OCI-LY1 (cell line): ENCODE measurements around the gene OSBPL3.

Experiments used
- H2AFZ ChIP-seq: fragments of 200-600 bp; sonication (generic), shearing (Covaris generic); 2 replicates; pipeline ENCODE4 v1.6.0; 2014; ENCODE audit warnings: antibody characterized with exemption, mild to moderate bottlenecking, low read length
- H3F3A ChIP-seq: fragments of 200-600 bp; sonication (generic), shearing (Covaris generic); 2 replicates; pipeline ENCODE4 v1.6.0; 2014; ENCODE audit warnings: mild to moderate bottlenecking, antibody characterized with exemption, low read length, moderate library complexity; ENCODE audit not compliant: insufficient read depth
- H3K27ac ChIP-seq: fragments of 200-600 bp; sonication (generic); 2 replicates; pipeline ENCODE4 v1.5.1; 2014; ENCODE audit warnings: low read length, mixed run types, mild to moderate bottlenecking, low read depth; ENCODE audit not compliant: poor library complexity, severe bottlenecking
- H3K27me3 ChIP-seq: fragments of 200-600 bp; sonication (generic); 2 replicates; pipeline ENCODE4 v1.6.0; 2014; ENCODE audit warnings: antibody characterized with exemption, mild to moderate bottlenecking, low read length, moderate library complexity; ENCODE audit not compliant: insufficient read depth
- H3K36me3 ChIP-seq: fragments of 200-600 bp; sonication (generic); 2 replicates; pipeline ENCODE4 v1.6.1; 2014; ENCODE audit warnings: mild to moderate bottlenecking, antibody characterized with exemption, low read length, moderate library complexity, mixed read lengths; ENCODE audit not compliant: insufficient read depth
- H3K4me1 ChIP-seq: fragments of 200-600 bp; sonication (generic); 2 replicates; pipeline ENCODE4 v1.5.1; 2014; ENCODE audit warnings: mild to moderate bottlenecking, low read length, moderate library complexity; ENCODE audit not compliant: insufficient read depth, severe bottlenecking
- H3K4me2 ChIP-seq: fragments of 200-600 bp; sonication (generic), shearing (Covaris generic); 2 replicates; pipeline ENCODE4 v1.6.1; 2014; ENCODE audit warnings: low read length
- H3K4me3 ChIP-seq: fragments of 200-600 bp; sonication (generic); 2 replicates; pipeline ENCODE4 v1.5.1; 2014; ENCODE audit warnings: low read length, low read depth, mild to moderate bottlenecking, mixed read lengths; ENCODE audit not compliant: poor library complexity, severe bottlenecking
- H3K79me2 ChIP-seq: fragments of 200-600 bp; shearing (Covaris generic); 2 replicates; pipeline ENCODE4 v1.6.1; 2016; ENCODE audit warnings: mixed run types, low read length, mixed read lengths; ENCODE audit not compliant: insufficient read depth
- H3K9ac ChIP-seq: fragments of 200-600 bp; sonication (generic), shearing (Covaris generic); 2 replicates; pipeline ENCODE4 v1.6.1; 2014; ENCODE audit warnings: mild to moderate bottlenecking, low read length, mixed read lengths
- H3K9me2 ChIP-seq: fragments of 200-600 bp; sonication (generic), shearing (Covaris generic); 2 replicates; pipeline ENCODE4 v1.6.1; 2014; ENCODE audit warnings: low read depth, mild to moderate bottlenecking, low read length, mixed read lengths
- H3K9me3 ChIP-seq: fragments of 200-600 bp; shearing (Covaris generic); 2 replicates; pipeline ENCODE4 v1.6.1; 2014; ENCODE audit warnings: low read length, mixed read lengths
- H4K20me1 ChIP-seq: fragments of 200-600 bp; sonication (generic), shearing (Covaris generic); 2 replicates; pipeline ENCODE4 v1.6.0; 2016; ENCODE audit warnings: mild to moderate bottlenecking, low read length; ENCODE audit not compliant: insufficient read depth
- CTCF ChIP-seq: fragments of 200-600 bp; sonication (generic), shearing (Covaris generic); IDR thresholded peaks from 2 replicates; pipeline ENCODE4 v1.5.1; 2017; ENCODE audit warnings: mild to moderate bottlenecking, antibody characterized with exemption, low read length, moderate library complexity, mixed read lengths
- EZH2 ChIP-seq: fragments of 200-600 bp; sonication (generic), shearing (Covaris generic); IDR thresholded peaks from 2 replicates; pipeline ENCODE4 v1.8.0; 2017; ENCODE audit warnings: borderline replicate concordance, mixed run types, mild to moderate bottlenecking, antibody characterized with exemption, low read length, moderate library complexity, mixed read lengths

Gene OSBPL3

GRCh38 chr7:24819916-24820689, 159.9 kb downstream of the OSBPL3 start:
- peak overlapping the region; percentile 97 for H3K27ac ChIP-seq
- no peak overlapping the region for H2AFZ ChIP-seq
- H3K4me1 ChIP-seq, result peaks cover 42% of the 10 kb centered on the region
- peak overlapping the region; percentile 57 for H3K9ac ChIP-seq
- H3K27me3 ChIP-seq, result no peaks in the 10 kb centered on the region
- H3K36me3 ChIP-seq, result peaks cover 85% of the 10 kb centered on the region
- H3K4me2 ChIP-seq, result peak overlapping the region; percentile 45
- no peaks in the 10 kb centered on the region for H3K9me3 ChIP-seq
- H3K4me3 ChIP-seq, result no peak overlapping the region
- TF ChIP-seq EZH2 (no peak), CTCF (peak; percentile 99)
- H4K20me1 ChIP-seq, result no peaks in the 10 kb centered on the region
- H3K79me2 ChIP-seq, result no peaks in the 10 kb centered on the region
- no peaks in the 10 kb centered on the region for H3K9me2 ChIP-seq
- H3F3A ChIP-seq, result peaks cover 22% of the 10 kb centered on the region

- Histone ChIP-seq H2AFZ (no peak overlapping the region), H3K9ac (no peak overlapping the region), H3F3A (peaks cover 20% of the 10 kb centered on the region), H3K4me1 (peaks cover 34% of the 10 kb centered on the region), H3K4me3 (no peak overlapping the region), H3K9me2 (no peaks in the 10 kb centered on the region), H3K9me3 (no peaks in the 10 kb centered on the region), H3K79me2 (no peaks in the 10 kb centered on the region), H3K27ac (no peak overlapping the region), H4K20me1 (no peaks in the 10 kb centered on the region), H3K36me3 (peaks cover 82% of the 10 kb centered on the region), H3K4me2 (no peak overlapping the region), H3K27me3 (no peaks in the 10 kb centered on the region)
- TF ChIP-seq EZH2 (no peak), CTCF (no peak)
These were observed 162.6 kb downstream of the OSBPL3 start for GRCh38 chr7:24817339-24817738.

- H3K9me2 ChIP-seq, result no peaks in the 10 kb centered on the region
- H4K20me1 ChIP-seq, result no peaks in the 10 kb centered on the region
- no peak overlapping the region for H2AFZ ChIP-seq
- peaks cover 82% of the 10 kb centered on the region for H3K36me3 ChIP-seq
- H3K27me3 ChIP-seq, result no peaks in the 10 kb centered on the region
- peaks cover 16% of the 10 kb centered on the region for H3F3A ChIP-seq
- no peak overlapping the region for H3K4me3 ChIP-seq
- no peak overlapping the region for H3K27ac ChIP-seq
- TF ChIP-seq EZH2, result no peak
- no peak for TF ChIP-seq CTCF
- no peaks in the 10 kb centered on the region for H3K79me2 ChIP-seq
- H3K4me1 ChIP-seq, result peaks cover 31% of the 10 kb centered on the region
- H3K9ac ChIP-seq, result no peak overlapping the region
- no peaks in the 10 kb centered on the region for H3K9me3 ChIP-seq
- no peak overlapping the region for H3K4me2 ChIP-seq
These were observed 163.1 kb downstream of the OSBPL3 start for GRCh38 chr7:24816868-24817267.
